GM12878 (cell line): Measurements from ENCODE around the gene TAF3. TPM values are rescaled to one million over a fixed set of nuclear protein-coding genes. Genes with fewer than 3 reads are reported as not detected.

Experiments used
- ATAC-seq: fragments of 200-7000 bp; cut with Tn5 transposase; 3 replicates; pipeline ENCODE4 v1.9.1; 2020; ENCODE audit warnings: mild to moderate bottlenecking, moderate library complexity
- BruUV-seq: library from RNA; stranded (reverse); fragments of 400-500 nt; replicated peaks from 2 replicates; lab custom pipeline; 2021; lab: Mats Ljungman, UMichigan
- CTCF ChIA-PET: fragments of 300-600 bp; sonication (Branson Sonifier 250); formaldehyde crosslinking; extraction: SDS; loops from one replicate; lab custom pipeline; 2021; ENCODE audit warnings: inconsistent platforms; lab: Yijun Ruan, JAX
- POLR2A ChIA-PET: fragments of 350-600 bp; formaldehyde crosslinking; extraction: SDS; loops from one replicate; lab custom pipeline; 2021; ENCODE audit warnings: inconsistent platforms; lab: Charles Lee
- RAD21 ChIA-PET: fragments of 300-600 bp; sonication (Branson Sonifier 250); formaldehyde crosslinking; loops from one replicate; lab custom pipeline; 2023; ENCODE audit warnings: antibody characterized with exemption; ENCODE audit not compliant: unreplicated experiment; lab: Charles Lee
- SMC1A ChIA-PET: fragments of 300-600 bp; sonication (Branson Sonifier 250); formaldehyde crosslinking; loops from one replicate; lab custom pipeline; 2023; ENCODE audit not compliant: unreplicated experiment, uncharacterized antibody; lab: Charles Lee
- DNase-seq: peaks from one replicate; pipeline ENCODE4 v3.0.0-alpha.2; 2011; ENCODE audit warnings: low read depth, low spot score
- FAIRE-seq: peaks from 3 replicates; lab custom pipeline; 2011; peaks lifted over from hg19 to GRCh38; lab: Jason Lieb, UNC
- H2AFZ ChIP-seq: 2 replicates; pipeline ENCODE4 v1.6.0; 2011; ENCODE audit warnings: low read depth, low read length, control low read depth; ENCODE audit not compliant: control insufficient read depth
- H3K27ac ChIP-seq: 2 replicates; pipeline ENCODE4 v1.5.1; 2011; ENCODE audit warnings: control low read depth; ENCODE audit not compliant: control insufficient read depth, insufficient read depth
- H3K27me3 ChIP-seq, 2 experiments: replicated peaks in 1 of 2; 2 replicates each; pipeline versions ENCODE4 v1.6.0 to v1.6.1; 2011; ENCODE audit warnings: low read length in 1 of 2; ENCODE audit not compliant: control insufficient read depth in 2 of 2, insufficient read depth in 2 of 2
- H3K36me3 ChIP-seq, 2 experiments: 2 replicates each; pipeline ENCODE4 v1.5.1; 2011; ENCODE audit warnings: low read length in 1 of 2; ENCODE audit not compliant: control insufficient read depth in 2 of 2, insufficient read depth in 2 of 2
- H3K4me1 ChIP-seq: 2 replicates; pipeline ENCODE4 v1.6.1; 2011; ENCODE audit warnings: mild to moderate bottlenecking, low read length, moderate library complexity, mixed read lengths; ENCODE audit not compliant: control insufficient read depth, insufficient read depth
- H3K4me2 ChIP-seq: 2 replicates; pipeline ENCODE4 v1.6.0; 2011; ENCODE audit warnings: control low read depth; ENCODE audit not compliant: control insufficient read depth, insufficient read depth
- H3K4me3 ChIP-seq: fragments of 200-600 bp; sonication (generic); 2 replicates; pipeline ENCODE4 v1.5.1; 2016
- H3K79me2 ChIP-seq: 2 replicates; pipeline ENCODE4 v1.6.0; 2011; ENCODE audit warnings: low read length; ENCODE audit not compliant: control insufficient read depth, insufficient read depth
- H3K9ac ChIP-seq: 2 replicates; pipeline ENCODE4 v1.8.0; 2011; ENCODE audit warnings: low read length, control low read depth, mixed read lengths; ENCODE audit not compliant: control insufficient read depth, insufficient read depth
- H3K9me3 ChIP-seq: replicated peaks from 3 replicates; pipeline ENCODE4 v1.5.1; 2011; ENCODE audit warnings: mild to moderate bottlenecking, low read length; ENCODE audit not compliant: control insufficient read depth, insufficient read depth
- H4K20me1 ChIP-seq: 2 replicates; pipeline ENCODE4 v1.6.0; 2011; ENCODE audit not compliant: control insufficient read depth, insufficient read depth
- BMI1 ChIP-seq: fragments of 450-650 bp; IDR thresholded peaks from 2 replicates; pipeline ENCODE4 v1.6.1; 2016; ENCODE audit warnings: mild to moderate bottlenecking, moderate library complexity, borderline replicate concordance
- CUX1 ChIP-seq: IDR thresholded peaks from 2 replicates; pipeline ENCODE4 v1.6.1; 2012; ENCODE audit warnings: improper control_type of control experiment, low read depth, low read length; ENCODE audit not compliant: insufficient replicate concordance
- EZH2 ChIP-seq: IDR thresholded peaks from 2 replicates; pipeline ENCODE4 v1.6.1; 2012; ENCODE audit warnings: low read depth, mild to moderate bottlenecking, control low read depth, inconsistent platforms, low read length, borderline replicate concordance; ENCODE audit not compliant: control insufficient read depth
- IKZF1 ChIP-seq: fragments of 450-650 bp; conservative IDR thresholded peaks from 2 replicates; pipeline ENCODE4 v1.6.1; 2017; ENCODE audit warnings: antibody characterized with exemption, mild to moderate bottlenecking
- NR2F1 ChIP-seq: fragments of 450-650 bp; conservative IDR thresholded peaks from 2 replicates; pipeline ENCODE4 v1.6.1; 2017; ENCODE audit warnings: mild to moderate bottlenecking
- RB1 ChIP-seq: fragments of 450-650 bp; formaldehyde crosslinking; IDR thresholded peaks from 2 replicates; pipeline ENCODE4 v1.6.1; 2017; ENCODE audit warnings: mild to moderate bottlenecking, borderline replicate concordance
- RBBP5 ChIP-seq: fragments of 200-600 bp; sonication (generic); conservative IDR thresholded peaks from 2 replicates; pipeline ENCODE4 v1.6.1; 2016
- WGBS: methylation state at CpG from one replicate; pipeline ENCODE4 v1.1.6; 2016; ENCODE audit warnings: low lambda C conversion rate; ENCODE audit not compliant: insufficient replicate concordance, insufficient coverage; ENCODE audit errors: missing lambda C conversion rate; 5-methylcytosine and 5-hydroxymethylcytosine counted together
- in situ Hi-C: fragments of 300-500 bp; cut with MboI; formaldehyde crosslinking; loops from 9 replicates; pipeline ENCODE4 v1.14.3; 2018; ENCODE audit warnings: mixed read lengths
- intact Hi-C: fragments of 100-400 bp; cut with micrococcal nuclease; formaldehyde crosslinking; loops from one replicate; pipeline ENCODE4 v1.14.2; 2022; ENCODE audit not compliant: unreplicated experiment
- polyA plus RNA-seq, 11 experiments: library from polyadenylated mRNA; depleted of rRNA in 4 of 11; unstranded in 6 of 11; stranded (reverse) in 5 of 11; fragments of >200 nt; fragmentation: Nextera tagmentation in 4 of 11; fragmentation: Illumina TruSeq in 1 of 11; extraction: Ambion mirVana in 4 of 11; extraction: Trizol in 1 of 11; gene quantifications; 1 replicate in 1 of 11; 2 replicates in 10 of 11; pipeline versions ENCODE4 v1.2.1 to v1.2.3, GENCODE V29; 2011 to 2016; ENCODE audit warnings: inconsistent platforms in 2 of 11, missing spikeins in 2 of 11, low read depth in 1 of 11
- total RNA-seq, 4 experiments: library from RNA; depleted of rRNA in 3 of 4; stranded (reverse); fragments of >200 nt in 3 of 4; fragmentation: Illumina TruSeq in 1 of 4; extraction: Trizol in 1 of 4; gene quantifications; 2 replicates each; pipeline versions ENCODE4 v1.2.1 to v1.2.3, GENCODE V29; 2013 to 2021

TAF3 gene
- total and polyA plus RNA-seq, 10 of the 15 experiments (the other 5 are each of a cell fraction or from before 2014, with no cell fraction given), result 2.0 to 10.1 (median 3.7) TPM

- no peak overlapping the region for H2AFZ ChIP-seq
- ChIA-PET RAD21 (no interaction called here), SMC1A (no interaction called here), POLR2A (no interaction called here), CTCF (interaction anchor here (0.5 to 0.9 kb wide), 3 partner anchors 210 to 1156 kb away, joined by 3 read pairs; no protein-coding TSS in a partner anchor)
- H3K4me1 ChIP-seq, result peaks cover 13% of the 10 kb centered on the region; the same call in 1 of the 2 replicates
- no TSS peak for BruUV-seq
- no peak overlapping the region for H3K4me3 ChIP-seq
- no peak for TF ChIP-seq RBBP5
- 0 out of 2 replicates have a peak, but pooled peaks have one; percentile 24 for TF ChIP-seq NR2F1
- 0 out of 2 replicates have a peak, but pooled peaks have one; percentile 12 for TF ChIP-seq IKZF1
- TF ChIP-seq RB1, result 0 out of 2 replicates have a peak, but pooled peaks have one; percentile 54
- 0 out of 2 replicates have a peak, but pooled peaks have one; percentile 12 for TF ChIP-seq BMI1
- 0 out of 2 replicates have a peak, but pooled peaks have one; percentile 9 for TF ChIP-seq EZH2
- no peak for TF ChIP-seq CUX1
- no peaks in the 10 kb centered on the region for H3K9me3 ChIP-seq
- in situ Hi-C loops, result no loop called here
- H4K20me1 ChIP-seq, result no peaks in the 10 kb centered on the region
- no peak for ATAC-seq
- DNase-seq, result no peak
- H3K36me3 ChIP-seq, result no peaks in the 10 kb centered on the region
- 13% methylated on average over 17 of the region's 17 CpGs for WGBS
- H3K27ac ChIP-seq, result no peak overlapping the region
- intact Hi-C loops, result loop anchor here (5.0 to 10.0 kb wide), 4 partner anchors 181 to 1252 kb away; no protein-coding TSS in a partner anchor
- H3K79me2 ChIP-seq, result no peaks in the 10 kb centered on the region
- peaks cover 13% of the 10 kb centered on the region in 2 experiments for H3K27me3 ChIP-seq
- FAIRE-seq, result peak; percentile 41
- H3K4me2 ChIP-seq, result no peak overlapping the region
- no peak overlapping the region for H3K9ac ChIP-seq
Measured at GRCh38 chr10:8052956-8053445, 234.7 kb downstream of the TAF3 start.
